Endothelial cell of umbilical vein (primary cell): Measurements from ENCODE around the gene HYLS1. TPM values are rescaled to one million over a fixed set of nuclear protein-coding genes. Genes with fewer than 3 reads are reported as not detected.

Experiments used
- BruUV-seq: library from RNA; stranded (reverse); fragments of 400-500 nt; replicated peaks from 2 replicates; lab custom pipeline; 2021; lab: Mats Ljungman, UMichigan
- CTCF ChIA-PET: fragments of 300-600, 350-600 bp; sonication (Branson Sonifier 250); formaldehyde crosslinking; loops from one replicate; lab custom pipeline; 2021; ENCODE audit warnings: antibody characterized with exemption, inconsistent platforms; lab: Charles Lee
- POLR2A ChIA-PET: fragments of 300-600, 350-600 bp; sonication (Branson Sonifier 250); formaldehyde crosslinking; loops from one replicate; lab custom pipeline; 2021; ENCODE audit warnings: antibody characterized with exemption, inconsistent platforms; lab: Charles Lee
- DNase-seq: peaks from one replicate; pipeline ENCODE4 v3.0.0-alpha.2; 2011; ENCODE audit warnings: low read depth, low spot score
- FAIRE-seq: peaks from 2 replicates; lab custom pipeline; 2011; peaks lifted over from hg19 to GRCh38; lab: Jason Lieb, UNC
- H2AFZ ChIP-seq: 2 replicates; pipeline ENCODE4 v1.6.0; 2012; ENCODE audit warnings: low read depth, low read length, control low read depth, inconsistent platforms
- H3K27ac ChIP-seq: 2 replicates; pipeline ENCODE4 v1.5.1; 2011; ENCODE audit warnings: low read depth, mild to moderate bottlenecking, control low read depth, low read length, moderate library complexity; ENCODE audit not compliant: insufficient read depth
- H3K27me3 ChIP-seq, 2 experiments: 2 replicates each; pipeline versions ENCODE4 v1.6.0 to v1.6.1; 2011; ENCODE audit warnings: low read length in 2 of 2, mixed read lengths in 1 of 2; ENCODE audit not compliant: control insufficient read depth in 2 of 2, insufficient read depth in 2 of 2
- H3K36me3 ChIP-seq, 2 experiments: 2 replicates in 1 of 2; 3 replicates in 1 of 2; pipeline ENCODE4 v1.5.1; 2011; ENCODE audit warnings: low read length in 2 of 2, mild to moderate bottlenecking in 1 of 2, moderate library complexity in 1 of 2; ENCODE audit not compliant: control insufficient read depth in 2 of 2, insufficient read depth in 2 of 2; ENCODE audit errors: extremely low read depth in 1 of 2
- H3K4me1 ChIP-seq: 3 replicates; pipeline ENCODE4 v1.5.1; 2011; ENCODE audit warnings: mild to moderate bottlenecking, low read length; ENCODE audit not compliant: control insufficient read depth, insufficient read depth; ENCODE audit errors: extremely low read depth
- H3K4me2 ChIP-seq: 2 replicates; pipeline ENCODE4 v1.6.1; 2011; ENCODE audit warnings: low read length, control low read depth, mixed read lengths; ENCODE audit not compliant: insufficient read depth
- H3K4me3 ChIP-seq, 3 experiments: fragments of 200-600 bp in 1 of 3; sonication (generic), shearing (Covaris generic) in 1 of 3; replicated peaks in 1 of 3; 2 replicates each; pipeline ENCODE4 v1.5.1; 2011 to 2016; ENCODE audit warnings: control low read depth in 3 of 3, low read length in 3 of 3, mild to moderate bottlenecking in 2 of 3, inconsistent platforms in 1 of 3, low read depth in 1 of 3, moderate library complexity in 1 of 3; ENCODE audit not compliant: insufficient read depth in 1 of 3
- H3K79me2 ChIP-seq: 2 replicates; pipeline ENCODE4 v1.6.0; 2012; ENCODE audit warnings: low read length, inconsistent platforms; ENCODE audit not compliant: control insufficient read depth, insufficient read depth
- H3K9ac ChIP-seq: replicated peaks from 2 replicates; pipeline ENCODE3; 2011; ENCODE audit warnings: low read length, control low read depth; ENCODE audit not compliant: insufficient read depth; ENCODE audit errors: extremely low read depth
- H3K9me1 ChIP-seq: replicated peaks from 3 replicates; pipeline ENCODE4 v1.6.0; 2011; ENCODE audit warnings: mild to moderate bottlenecking, low read length; ENCODE audit not compliant: control insufficient read depth, insufficient read depth; ENCODE audit errors: extremely low read depth
- H3K9me3 ChIP-seq: replicated peaks from 2 replicates; pipeline ENCODE4 v1.5.1; 2012; ENCODE audit warnings: low read length, inconsistent platforms; ENCODE audit not compliant: control insufficient read depth, insufficient read depth
- H4K20me1 ChIP-seq: replicated peaks from 2 replicates; pipeline ENCODE3; 2011; ENCODE audit warnings: mild to moderate bottlenecking, low read length; ENCODE audit not compliant: control insufficient read depth, insufficient read depth; ENCODE audit errors: extremely low read depth
- CTCF ChIP-seq, 2 donors: IDR thresholded peaks; 1 replicate in 1 of 2; 2 replicates in 1 of 2; pipeline ENCODE4 v1.5.1; 2011; ENCODE audit warnings: low read length in 2 of 2, mild to moderate bottlenecking in 2 of 2, moderate library complexity in 2 of 2, control low read depth in 1 of 2, inconsistent platforms in 1 of 2, low read depth in 1 of 2; ENCODE audit not compliant: insufficient read depth in 1 of 2; ENCODE audit errors: extremely low read depth in 1 of 2
- EZH2 ChIP-seq: IDR thresholded peaks from 2 replicates; pipeline ENCODE4 v1.6.1; 2012; ENCODE audit warnings: borderline replicate concordance, low read depth, mild to moderate bottlenecking, moderate library complexity, low read length, inconsistent platforms; ENCODE audit not compliant: severe bottlenecking
- FOS ChIP-seq: IDR thresholded peaks from 2 replicates; pipeline ENCODE4 v1.6.1; 2011; ENCODE audit warnings: mild to moderate bottlenecking, low read length, moderate library complexity, borderline replicate concordance; ENCODE audit not compliant: insufficient read depth
- GATA2 ChIP-seq: IDR thresholded peaks from 2 replicates; pipeline ENCODE4 v1.7.0; 2011; ENCODE audit warnings: low read depth, mild to moderate bottlenecking, moderate library complexity, mixed read lengths, low read length; ENCODE audit not compliant: insufficient read length, insufficient read depth
- JUN ChIP-seq: IDR thresholded peaks from 2 replicates; pipeline ENCODE4 v1.6.1; 2011; ENCODE audit warnings: borderline replicate concordance, low read depth; ENCODE audit not compliant: insufficient read length, insufficient read depth
- MAX ChIP-seq: IDR thresholded peaks from 2 replicates; pipeline ENCODE4 v1.6.1; 2011; ENCODE audit not compliant: insufficient read depth, insufficient read length
- MYC ChIP-seq: IDR thresholded peaks from one replicate; pipeline ENCODE4 v1.6.1; 2011; ENCODE audit warnings: mild to moderate bottlenecking, low read depth, low read length
- POLR2A ChIP-seq: IDR thresholded peaks from 2 replicates; pipeline ENCODE4 v1.6.1; 2012; ENCODE audit warnings: low read depth, mild to moderate bottlenecking, control low read depth, low read length
- POLR2AphosphoS5 ChIP-seq: IDR thresholded peaks from 2 replicates; pipeline ENCODE4 v1.6.1; 2012; ENCODE audit warnings: low read depth, mild to moderate bottlenecking, control low read depth, low read length, moderate library complexity; ENCODE audit not compliant: insufficient read depth
- dilution Hi-C: fragments of 300-500 bp; cut with MboI; formaldehyde crosslinking; loops from one replicate; pipeline ENCODE4 v1.15.0; 2019; ENCODE audit warnings: low sequenced_read_pairs; ENCODE audit not compliant: extremely low pct_ligation_motif_present
- intact Hi-C: fragments of 100-400 bp; cut with micrococcal nuclease; formaldehyde crosslinking; loops from one replicate; pipeline ENCODE4 v1.10.0; 2022
- polyA plus RNA-seq, 4 experiments: library from polyadenylated mRNA; depleted of rRNA in 3 of 4; stranded (reverse) in 3 of 4; unstranded in 1 of 4; fragments of >200 nt; gene quantifications; 2 replicates each; pipeline versions ENCODE4 v1.2.1 to v1.2.3, GENCODE V29; 2011 to 2012; ENCODE audit warnings: missing spikeins in 1 of 4
- total RNA-seq: library from RNA; stranded (reverse); gene quantifications from 2 replicates; pipeline ENCODE4 v1.2.3, GENCODE V29; 2021

Gene HYLS1
- total and polyA plus RNA-seq, 2 donors (not counting 3 experiments of a cell fraction or from before 2014, with no cell fraction given), result 4.7 to 12.6 TPM

DNA sequence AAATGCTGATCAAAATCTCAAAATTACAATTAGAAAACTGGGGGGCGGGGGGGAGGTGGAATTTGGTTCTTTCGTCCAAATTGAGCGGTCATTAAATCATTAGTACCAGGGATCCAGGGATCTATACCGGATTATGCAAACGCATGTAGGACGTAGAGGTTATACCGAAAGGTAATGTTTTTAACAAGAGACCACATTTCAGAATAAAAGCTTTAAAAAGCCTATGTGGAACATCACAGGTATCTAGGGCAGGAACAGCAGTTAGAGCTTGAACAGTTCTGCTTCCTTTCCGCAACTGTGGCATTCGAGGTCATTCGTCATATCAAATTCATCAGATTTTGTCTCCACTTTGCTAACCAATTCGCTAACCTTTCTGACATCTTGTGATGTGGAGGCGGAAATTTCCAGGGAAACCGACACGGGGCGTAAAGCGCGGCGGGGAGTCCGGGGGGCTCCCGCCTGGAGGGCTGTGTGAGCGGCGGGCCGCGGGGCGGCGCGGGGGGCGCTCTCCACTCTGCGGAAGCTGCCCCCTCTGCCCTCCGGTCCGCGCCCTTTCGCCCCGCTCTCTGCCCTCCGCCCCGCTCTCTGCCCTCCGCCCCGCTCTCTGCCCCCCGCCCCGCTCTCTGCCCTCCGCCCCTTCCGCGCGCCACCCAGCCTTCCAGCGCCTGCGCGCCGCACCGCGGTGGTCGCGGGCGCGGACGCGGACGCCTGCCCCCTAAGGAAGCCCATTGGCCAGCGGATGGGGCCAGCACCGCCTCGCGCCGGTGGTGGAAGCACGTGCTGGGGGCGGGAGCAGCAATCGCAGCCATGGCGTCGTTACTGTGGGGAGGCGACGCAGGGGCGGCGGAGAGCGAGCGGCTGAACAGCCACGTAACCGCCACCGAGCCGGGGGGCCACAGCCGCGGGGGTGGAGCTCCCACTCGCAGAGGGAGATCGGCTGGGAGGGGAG is 16.5 kb downstream of the HYLS1 start, which contains the start of gene DDX25:
TSS of gene DDX25 (plus strand) at position 798 of the 949 bp plus-strand sequence. CDS start at position 808, 10 bp downstream.
- H3K4me3 ChIP-seq, result peak within 1 kb of the TSS in 1 of 3 experiments; percentile 88
- intact Hi-C loops, result loop anchor here (1.0 kb wide), 1 partner anchor 16 kb away; no protein-coding TSS in a partner anchor
- no peak for FAIRE-seq
- CTCF ChIA-PET, result interaction anchor here (1.2 to 2.0 kb wide), 3 partner anchors 17 to 290 kb away, joined by 4 to 18 read pairs (median 9); partner anchors contain the start of gene HYLS1
- no peak within 1 kb of the TSS for H2AFZ ChIP-seq
- peaks cover 4 to 9% of the 10 kb centered on the region in 2 experiments for H3K36me3 ChIP-seq
- no peaks in the 10 kb centered on the region for H4K20me1 ChIP-seq
- H3K79me2 ChIP-seq, result peaks cover 19% of the 10 kb centered on the region
- no TSS peak for BruUV-seq
- DNase-seq, result no peak
- TF ChIP-seq FOS (no peak), POLR2A (no peak), POLR2AphosphoS5 (no peak), JUN (no peak), CTCF (IDR thresholded peaks at IDR 0.05; ENCODE audit: extremely low read depth in 1 of 2, insufficient read depth in 1 of 2, low read depth in 1 of 2, low read length in 2 of 2) (no peak), GATA2 (no peak), MYC (no peak), MAX (no peak), EZH2 (peak; percentile 77)
- H3K9me1 ChIP-seq, result no peaks in the 10 kb centered on the region
- no peak within 1 kb of the TSS for H3K9ac ChIP-seq
- H3K4me1 ChIP-seq, result peaks cover 8% of the 10 kb centered on the region
- no peak within 1 kb of the TSS for H3K27ac ChIP-seq
- H3K4me2 ChIP-seq, result peak within 1 kb of the TSS; percentile 70
- H3K9me3 ChIP-seq, result no peaks in the 10 kb centered on the region
- POLR2A ChIA-PET, result interaction anchor here (0.7 kb wide), 1 partner anchor 14 kb away, joined by 3 read pairs; no protein-coding TSS in a partner anchor
- peaks cover 17 to 24% of the 10 kb centered on the region in 2 experiments for H3K27me3 ChIP-seq
- dilution Hi-C loops, result no loop called here
